ENCODE measurements around the gene DIAPH1. TPM values are rescaled to one million over a fixed set of nuclear protein-coding genes. Genes with fewer than 3 reads are reported as not detected.

DIAPH1 gene
- total and polyA plus RNA-seq, 4 donors: 51.5 to 74.7 (median 70.9) TPM

DNA sequence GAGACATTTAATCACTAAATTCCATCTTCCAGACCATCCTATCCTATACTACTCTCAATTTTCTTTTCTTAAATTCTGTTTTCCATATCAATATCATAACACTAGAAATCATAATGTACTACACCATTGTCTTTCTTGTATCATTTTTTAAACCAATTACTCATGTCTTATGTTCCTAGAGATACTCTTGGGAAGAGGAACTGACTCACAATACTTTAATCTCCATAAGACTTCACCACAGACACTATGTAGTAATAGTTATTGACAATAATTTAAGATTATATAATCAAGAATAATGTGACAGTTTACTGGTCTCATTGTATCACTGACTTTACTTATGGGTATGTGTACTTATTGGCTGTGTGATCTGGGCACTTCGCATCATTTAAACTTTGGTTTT is 86.1 kb downstream of the DIAPH1 start:
- Histone ChIP-seq H3K36me3 (ENCODE audit: control insufficient read depth in 4 of 4, insufficient read depth in 3 of 4, low read depth in 1 of 4, low read length in 3 of 4) (peaks cover 7 to 35% (median 26%) of the 10 kb centered on the region in 4 donors), H3K9me3 (ENCODE audit: control insufficient read depth in 4 of 4, low read length in 3 of 4) (no peaks in the 10 kb centered on the region), H3K4me3 (ENCODE audit: low read depth in 1 of 3, low read length in 3 of 3) (no peak overlapping the region), H3K27ac (ENCODE audit: low read depth in 1 of 2, low read length in 2 of 2) (no peak overlapping the region), H3K9ac (ENCODE audit: low read depth in 1 of 2, low read length in 2 of 2) (no peak overlapping the region), H3K27me3 (ENCODE audit: control insufficient read depth in 4 of 4, insufficient read depth in 4 of 4, low read length in 3 of 4) (no peaks in the 10 kb centered on the region), H3K4me1 (ENCODE audit: control insufficient read depth in 4 of 4, insufficient read depth in 4 of 4, low read length in 3 of 4) (peaks cover 3 to 25% (median 19%) of the 10 kb centered on the region in 4 donors)
- no peak for TF ChIP-seq CTCF (IDR thresholded peaks at IDR 0.05; ENCODE audit: low read depth, low read length, missing input control)
- no peak for TF ChIP-seq HNF4A (conservative IDR thresholded peaks at IDR 0.05)
- TF ChIP-seq ZBTB33 (IDR thresholded peaks at IDR 0.05): no peak
- TF ChIP-seq REST (IDR thresholded peaks at IDR 0.05): no peak
- no peak for TF ChIP-seq NR2F2 (IDR thresholded peaks at IDR 0.05)
- no peak for TF ChIP-seq HNF4G (IDR thresholded peaks at IDR 0.05)
- no peak for TF ChIP-seq FOXA2 (IDR thresholded peaks at IDR 0.05)
- no peak for TF ChIP-seq JUND (IDR thresholded peaks at IDR 0.05)
- no peak for DNase-seq (ENCODE audit: low spot score)
- 99% methylated on average over 1 of the region's 1 CpG for WGBS

GRCh38 chr5:141529873-141530272 is 88.9 kb downstream of the DIAPH1 start:
- H3K4me1 ChIP-seq (ENCODE audit: control insufficient read depth in 4 of 4, insufficient read depth in 4 of 4, low read length in 3 of 4): peaks cover 7 to 41% (median 35%) of the 10 kb centered on the region in 4 donors
- H3K36me3 ChIP-seq (ENCODE audit: control insufficient read depth in 4 of 4, insufficient read depth in 3 of 4, low read depth in 1 of 4, low read length in 3 of 4): peaks cover 7 to 39% (median 34%) of the 10 kb centered on the region in 4 donors
- no peak for DNase-seq (ENCODE audit: low spot score)
- H3K27ac ChIP-seq (ENCODE audit: low read depth in 1 of 2, low read length in 2 of 2): peak overlapping the region in 1 of 2 donors; percentile 41
- H3K4me3 ChIP-seq (ENCODE audit: low read depth in 1 of 3, low read length in 3 of 3): no peak overlapping the region
- H3K9ac ChIP-seq (ENCODE audit: low read depth in 1 of 2, low read length in 2 of 2): no peak overlapping the region
- no peaks in the 10 kb centered on the region for H3K27me3 ChIP-seq (ENCODE audit: control insufficient read depth in 4 of 4, insufficient read depth in 4 of 4, low read length in 3 of 4)
- H3K9me3 ChIP-seq (ENCODE audit: control insufficient read depth in 4 of 4, low read length in 3 of 4): no peaks in the 10 kb centered on the region
- WGBS: 82% methylated on average over 7 of the region's 7 CpGs
- no peak for TF ChIP-seq CTCF (IDR thresholded peaks at IDR 0.05; ENCODE audit: low read depth, low read length, missing input control)
- TF ChIP-seq RXRA (IDR thresholded peaks at IDR 0.05): no peak
- no peak for TF ChIP-seq FOXA2 (IDR thresholded peaks at IDR 0.05)
- no peak for TF ChIP-seq GABPA (IDR thresholded peaks at IDR 0.05 in 1 of 2, conservative IDR thresholded peaks at IDR 0.05 in 1 of 2)
- no peak for TF ChIP-seq REST (IDR thresholded peaks at IDR 0.05)
- no peak for TF ChIP-seq ZBTB33 (IDR thresholded peaks at IDR 0.05)
- no peak for TF ChIP-seq TAF1 (conservative IDR thresholded peaks at IDR 0.05)
- TF ChIP-seq, protein P1, sequence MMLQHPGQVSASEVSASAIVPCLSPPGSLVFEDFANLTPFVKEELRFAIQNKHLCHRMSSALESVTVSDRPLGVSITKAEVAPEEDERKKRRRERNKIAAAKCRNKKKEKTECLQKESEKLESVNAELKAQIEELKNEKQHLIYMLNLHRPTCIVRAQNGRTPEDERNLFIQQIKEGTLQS (IDR thresholded peaks at IDR 0.05): no peak
- TF ChIP-seq EGR1 (IDR thresholded peaks at IDR 0.05; ENCODE audit: low read depth in 2 of 2): no peak
- TF ChIP-seq NR2F2 (IDR thresholded peaks at IDR 0.05): no peak
- TF ChIP-seq, protein P2, sequence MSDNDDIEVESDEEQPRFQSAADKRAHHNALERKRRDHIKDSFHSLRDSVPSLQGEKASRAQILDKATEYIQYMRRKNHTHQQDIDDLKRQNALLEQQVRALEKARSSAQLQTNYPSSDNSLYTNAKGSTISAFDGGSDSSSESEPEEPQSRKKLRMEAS (IDR thresholded peaks at IDR 0.05): no peak
- TF ChIP-seq HNF4A (conservative IDR thresholded peaks at IDR 0.05): no peak
- TF ChIP-seq YY1 (IDR thresholded peaks at IDR 0.05): no peak

Data from liver (tissue), 9 donors.